Left ventricle myocardium inferior (tissue), 1 donor: ENCODE results near the gene MMS22L. TPM values are rescaled to one million over a fixed set of nuclear protein-coding genes. Genes with fewer than 3 reads are reported as not detected.

Experiments
- DNase-seq: peaks from one replicate; pipeline ENCODE4 v3.0.0-alpha.2; 2020
- H3K27ac ChIP-seq: fragments of 200-600 bp; replicated peaks from 2 replicates; pipeline ENCODE4 v1.8.0; 2021
- H3K27me3 ChIP-seq: fragments of 200-600 bp; 2 replicates; pipeline ENCODE4 v1.8.0; 2021; ENCODE audit warnings: low read depth
- H3K36me3 ChIP-seq: fragments of 200-600 bp; 2 replicates; pipeline ENCODE4 v1.8.0; 2021
- H3K4me1 ChIP-seq: fragments of 200-600 bp; 2 replicates; pipeline ENCODE4 v1.8.0; 2021
- H3K4me3 ChIP-seq: fragments of 200-600 bp; 2 replicates; pipeline ENCODE4 v1.8.0; 2021; ENCODE audit warnings: mild to moderate bottlenecking, moderate library complexity
- H3K9me3 ChIP-seq: fragments of 200-600 bp; replicated peaks from 2 replicates; pipeline ENCODE4 v1.8.0; 2021
- intact Hi-C: fragments of 100-400 bp; cut with micrococcal nuclease; formaldehyde crosslinking; loops from one replicate; pipeline ENCODE4 v1.11.0; 2022
- total RNA-seq: library from RNA; stranded (reverse); fragmentation: NEBNext Ultra II Directional; extraction: Animal tissue kit (Norgen Biotek cat#: 25700); gene quantifications from one replicate; pipeline ENCODE4 v1.2.1, GENCODE V29; 2021
- TF ChIP-seq, protein P1 (sequence below): fragments of 200-600 bp; IDR thresholded peaks from 2 replicates; pipeline ENCODE4 v1.8.0; 2021; ENCODE audit warnings: antibody characterized with exemption, mild to moderate bottlenecking, borderline replicate concordance
- donor health status: DM: no; HTN: yes; CAD: no; lungs with severe emphysema.

MMS22L gene
- total RNA-seq, 1 donor from 2014 or later, result 1.9 TPM

DNA sequence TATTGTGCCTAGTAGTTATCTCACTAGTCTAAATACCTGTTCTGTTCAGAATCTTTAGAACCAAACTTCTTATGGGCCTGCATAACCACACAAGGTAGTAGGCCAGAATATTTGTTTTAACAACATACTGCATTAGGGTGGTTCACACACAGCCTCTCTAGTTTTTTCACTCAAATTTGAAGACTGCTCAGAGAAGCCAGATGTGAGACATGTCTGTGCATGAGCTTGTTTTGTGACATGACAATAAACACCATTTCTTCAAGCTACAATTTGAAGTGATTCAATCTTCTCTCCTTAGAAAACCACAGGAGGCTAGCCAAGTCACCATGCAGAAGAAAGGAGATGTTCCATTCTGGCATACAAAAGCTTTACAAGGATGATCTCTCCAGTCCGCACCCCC, 135.6 kb downstream of the MMS22L start:
- H3K4me1 ChIP-seq, result no peaks in the 10 kb centered on the region
- DNase-seq, result no peak
- H3K4me3 ChIP-seq, result no peak overlapping the region
- no peaks in the 10 kb centered on the region for H3K27me3 ChIP-seq
- H3K36me3 ChIP-seq, result peaks cover 6% of the 10 kb centered on the region
- intact Hi-C loops, result no loop called here
- TF ChIP-seq, protein P1, sequence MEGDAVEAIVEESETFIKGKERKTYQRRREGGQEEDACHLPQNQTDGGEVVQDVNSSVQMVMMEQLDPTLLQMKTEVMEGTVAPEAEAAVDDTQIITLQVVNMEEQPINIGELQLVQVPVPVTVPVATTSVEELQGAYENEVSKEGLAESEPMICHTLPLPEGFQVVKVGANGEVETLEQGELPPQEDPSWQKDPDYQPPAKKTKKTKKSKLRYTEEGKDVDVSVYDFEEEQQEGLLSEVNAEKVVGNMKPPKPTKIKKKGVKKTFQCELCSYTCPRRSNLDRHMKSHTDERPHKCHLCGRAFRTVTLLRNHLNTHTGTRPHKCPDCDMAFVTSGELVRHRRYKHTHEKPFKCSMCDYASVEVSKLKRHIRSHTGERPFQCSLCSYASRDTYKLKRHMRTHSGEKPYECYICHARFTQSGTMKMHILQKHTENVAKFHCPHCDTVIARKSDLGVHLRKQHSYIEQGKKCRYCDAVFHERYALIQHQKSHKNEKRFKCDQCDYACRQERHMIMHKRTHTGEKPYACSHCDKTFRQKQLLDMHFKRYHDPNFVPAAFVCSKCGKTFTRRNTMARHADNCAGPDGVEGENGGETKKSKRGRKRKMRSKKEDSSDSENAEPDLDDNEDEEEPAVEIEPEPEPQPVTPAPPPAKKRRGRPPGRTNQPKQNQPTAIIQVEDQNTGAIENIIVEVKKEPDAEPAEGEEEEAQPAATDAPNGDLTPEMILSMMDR, result no peak
- no peaks in the 10 kb centered on the region for H3K9me3 ChIP-seq
- H3K27ac ChIP-seq, result no peak overlapping the region

DNA sequence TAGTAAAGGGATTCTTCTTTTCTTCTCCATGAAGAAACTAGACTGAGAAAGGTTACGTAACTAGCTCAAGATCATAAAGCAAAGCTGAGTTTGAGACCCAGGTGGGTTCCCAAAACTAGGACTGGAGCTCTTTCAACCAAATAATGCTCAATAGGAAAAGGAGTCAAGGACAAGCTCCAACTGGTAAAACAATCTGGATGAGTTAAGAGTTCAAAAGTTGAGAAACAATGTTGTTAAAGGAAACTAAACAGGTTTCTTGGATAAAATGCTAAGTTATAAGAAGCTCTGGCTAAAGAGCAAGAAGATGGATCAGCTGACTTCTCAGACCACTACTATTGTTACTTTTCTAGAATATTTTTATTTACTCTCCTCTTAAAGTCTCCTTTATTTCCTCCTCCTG, 137.3 kb downstream of the MMS22L start:
- no peak for DNase-seq
- no peaks in the 10 kb centered on the region for H3K9me3 ChIP-seq
- H3K4me3 ChIP-seq, result no peak overlapping the region
- TF ChIP-seq, protein P1, result no peak
- no peaks in the 10 kb centered on the region for H3K27me3 ChIP-seq
- no peaks in the 10 kb centered on the region for H3K36me3 ChIP-seq
- H3K4me1 ChIP-seq, result no peaks in the 10 kb centered on the region
- H3K27ac ChIP-seq, result no peak overlapping the region
- intact Hi-C loops, result no loop called here

DNA sequence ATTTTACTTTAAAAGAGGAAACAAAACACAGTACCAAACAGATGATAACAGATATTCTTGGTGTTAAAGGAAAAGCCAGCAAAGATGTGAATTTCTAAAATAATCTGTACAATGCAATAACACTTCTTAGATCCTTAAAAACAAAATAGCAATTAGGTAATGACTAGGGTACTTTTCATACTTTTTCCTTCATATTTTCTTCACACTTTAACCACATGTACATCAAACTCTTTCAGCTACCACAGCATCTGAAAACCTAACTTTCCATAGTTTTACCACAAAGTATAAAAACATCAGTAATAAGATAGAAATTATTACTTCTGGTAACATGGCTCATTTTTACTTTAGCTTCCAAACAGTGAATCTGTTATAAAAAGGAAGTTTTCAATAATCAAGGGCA, 141.3 kb downstream of the MMS22L start:
- no peaks in the 10 kb centered on the region for H3K9me3 ChIP-seq
- no peaks in the 10 kb centered on the region for H3K27me3 ChIP-seq
- no peak for DNase-seq
- H3K27ac ChIP-seq, result no peak overlapping the region
- intact Hi-C loops, result no loop called here
- H3K36me3 ChIP-seq, result no peaks in the 10 kb centered on the region
- no peak overlapping the region for H3K4me3 ChIP-seq
- H3K4me1 ChIP-seq, result no peaks in the 10 kb centered on the region
- TF ChIP-seq, protein P1, result no peak

DNA sequence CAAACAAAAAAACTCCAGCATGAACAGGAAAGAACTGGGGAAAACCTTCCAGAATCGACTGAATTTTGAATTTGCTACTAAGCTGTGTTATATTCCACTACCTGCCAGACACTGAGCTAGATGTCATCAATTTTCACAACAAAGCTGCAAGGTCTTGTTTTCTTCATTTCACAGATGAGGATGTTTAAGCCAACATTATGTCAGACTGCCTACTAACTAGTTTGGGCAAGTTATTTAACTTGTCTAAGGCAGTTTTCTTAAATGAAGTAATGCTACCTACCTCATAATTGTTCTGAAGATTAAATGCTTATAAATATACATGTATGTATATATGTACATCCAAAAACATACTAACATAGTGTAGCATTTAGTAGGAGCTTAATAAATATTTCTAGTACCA, 144.4 kb downstream of the MMS22L start:
- intact Hi-C loops, result no loop called here
- Histone ChIP-seq H3K27me3 (no peaks in the 10 kb centered on the region), H3K27ac (no peak overlapping the region), H3K36me3 (no peaks in the 10 kb centered on the region), H3K4me3 (no peak overlapping the region), H3K4me1 (no peaks in the 10 kb centered on the region), H3K9me3 (no peaks in the 10 kb centered on the region)
- TF ChIP-seq, protein P1, result no peak
- DNase-seq, result no peak

DNA sequence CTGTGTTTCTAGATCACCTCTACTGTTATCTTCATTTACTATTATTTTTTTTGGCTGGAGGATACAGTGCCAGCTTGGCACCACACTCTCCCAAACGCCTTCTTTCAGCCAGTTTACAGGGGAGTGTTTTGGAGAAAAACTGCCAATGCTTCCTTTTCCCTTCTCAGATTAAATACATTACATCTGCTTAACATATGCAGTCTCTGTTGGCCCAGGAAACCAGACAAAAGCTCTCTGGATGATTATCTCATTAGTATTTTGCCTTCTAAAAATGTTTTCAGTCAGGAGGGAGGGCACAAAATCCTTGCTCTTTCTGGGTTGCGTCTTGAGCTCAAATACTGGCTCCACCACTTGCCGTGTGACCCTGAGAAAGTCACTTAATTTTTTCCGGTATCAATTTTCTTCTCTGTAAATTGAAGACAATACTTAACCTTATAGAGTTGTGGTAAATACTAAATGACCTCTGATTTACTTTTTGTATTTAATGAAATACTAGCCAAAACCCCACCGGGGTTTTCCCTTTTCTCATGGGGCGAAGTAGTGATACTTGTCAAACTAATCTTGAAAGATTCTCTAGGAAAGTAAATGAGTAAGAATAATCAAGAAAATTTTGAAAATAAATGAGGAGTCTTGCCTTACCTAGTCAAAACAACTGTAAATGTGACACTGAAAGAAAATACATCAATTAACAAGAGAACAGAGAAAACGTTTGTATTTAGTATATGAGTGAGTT, 146.2 kb downstream of the MMS22L start:
- DNase-seq, result no peak
- H3K4me1 ChIP-seq, result no peaks in the 10 kb centered on the region
- no peaks in the 10 kb centered on the region for H3K36me3 ChIP-seq
- H3K4me3 ChIP-seq, result no peak overlapping the region
- H3K9me3 ChIP-seq, result no peaks in the 10 kb centered on the region
- intact Hi-C loops, result no loop called here
- TF ChIP-seq, protein P1, result no peak
- H3K27me3 ChIP-seq, result no peaks in the 10 kb centered on the region
- no peak overlapping the region for H3K27ac ChIP-seq
